Loucy (cell line): ENCODE data around the gene KRT74.

ENCODE experiments used
- CTCF ChIP-seq: fragments of 200-600 bp; sonication (generic); conservative IDR thresholded peaks from 2 replicates; pipeline ENCODE4 v1.5.1; 2014; ENCODE audit warnings: mild to moderate bottlenecking, antibody characterized with exemption, low read length
- EZH2phosphoT487 ChIP-seq: fragments of 200-600 bp; IDR thresholded peaks from 2 replicates; pipeline ENCODE4 v1.6.1; 2018; ENCODE audit warnings: antibody characterized with exemption, mild to moderate bottlenecking, moderate library complexity, borderline replicate concordance

GRCh38 chr12:52537101-52537500, 36.5 kb downstream of the KRT74 start:
- TF ChIP-seq CTCF = no peak
- TF ChIP-seq EZH2phosphoT487 = no peak
